Spleen (tissue), 7 donors: ENCODE data around the gene CDC14B.

ENCODE experiments used
- CTCF ChIP-seq, 11 experiments: fragments of 200-600 bp in 7 of 11; fragments of 450-650 bp in 4 of 11; sonication (generic) in 4 of 11; IDR thresholded peaks in 8 of 11; conservative IDR thresholded peaks in 3 of 11; 1 replicate in 7 of 11; 2 replicates in 4 of 11; pipeline versions ENCODE4 v1.4.0 to v1.8.0; 2016 to 2021; ENCODE audit warnings: antibody characterized with exemption in 11 of 11, inconsistent platforms in 4 of 11, mild to moderate bottlenecking in 1 of 11
- POLR2A ChIP-seq, 3 donors: fragments of 450-650 bp; IDR thresholded peaks; one replicate each; pipeline ENCODE4 v1.5.1; 2017; ENCODE audit warnings: antibody characterized with exemption in 3 of 3, mild to moderate bottlenecking in 1 of 3
- POLR2AphosphoS5 ChIP-seq, 3 donors: sonication (generic); formaldehyde crosslinking; IDR thresholded peaks; one replicate each; pipeline ENCODE4 v1.5.1; 2017; ENCODE audit warnings: antibody characterized with exemption in 3 of 3
- donor health status: DM: no; HTN: no; CAD: no; lungs with moderate emphysema.
- donor health status: DM: no; HTN: no; CAD: no.
- donor health status: DM: no; HTN: no; CAD: no.

DNA sequence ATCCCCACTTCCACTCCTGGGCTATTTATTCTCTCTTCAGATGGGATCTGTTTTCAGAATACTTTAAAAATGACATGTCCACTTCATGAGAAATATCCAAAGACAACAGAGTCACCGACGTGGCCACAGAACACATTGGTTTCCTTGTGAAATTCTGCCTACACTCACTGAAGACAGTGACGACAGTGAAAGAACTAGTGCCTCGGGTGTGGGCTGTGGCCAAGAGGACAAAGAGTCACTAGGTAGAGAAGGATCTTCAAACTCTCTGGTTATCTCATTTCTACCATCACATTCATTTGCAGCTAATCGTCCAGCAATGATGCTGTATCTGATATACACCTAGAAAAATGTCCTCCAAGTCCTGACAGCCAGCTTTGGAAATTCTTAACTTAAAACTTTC, 110.6 kb downstream of the CDC14B start:
- no peak for TF ChIP-seq POLR2AphosphoS5 (IDR thresholded peaks at IDR 0.05)
- TF ChIP-seq CTCF (IDR thresholded peaks at IDR 0.05 in 8 of 11, conservative IDR thresholded peaks at IDR 0.05 in 3 of 11), result no peak
- TF ChIP-seq POLR2A (IDR thresholded peaks at IDR 0.05), result no peak
